HEK293 (cell line): ENCODE data around the gene SLIT1.
A peak's percentile ranks its signal among the peaks of the same experiment; 100 is the strongest.

ENCODE experiments used
- CTCF ChIA-PET: fragments of 350-600 bp; formaldehyde crosslinking; extraction: SDS; loops from one replicate; lab custom pipeline; 2021; ENCODE audit warnings: antibody characterized with exemption; lab: Yijun Ruan, JAX
- POLR2A ChIA-PET: fragments of 300-600 bp; formaldehyde crosslinking; extraction: SDS; loops from one replicate; lab custom pipeline; 2020; ENCODE audit warnings: antibody characterized with exemption, inconsistent platforms; lab: Yijun Ruan, JAX
- H3K27ac ChIP-seq: fragments of 200-500 bp; sonication (Bioruptor generic); 2 replicates; pipeline ENCODE4 v1.5.1; 2014; ENCODE audit warnings: low read depth, low read length, control low read depth, inconsistent platforms; ENCODE audit errors: extremely low read depth
- H3K36me3 ChIP-seq, 2 experiments: fragments of 200-500 bp in 1 of 2; sonication (Bioruptor generic) in 1 of 2; 1 replicate in 1 of 2; 2 replicates in 1 of 2; pipeline ENCODE4 v1.5.1; 2014 to 2017; ENCODE audit warnings: inconsistent platforms in 2 of 2, low read length in 2 of 2; ENCODE audit not compliant: control insufficient read depth in 2 of 2, insufficient read depth in 1 of 2
- H3K4me1 ChIP-seq: fragments of 200-500 bp; sonication (Bioruptor generic); 2 replicates; pipeline ENCODE4 v1.5.1; 2014; ENCODE audit warnings: mild to moderate bottlenecking, low read length, inconsistent platforms; ENCODE audit not compliant: control insufficient read depth, insufficient read depth
- H3K4me3 ChIP-seq: 2 replicates; pipeline ENCODE4 v1.5.1; 2011; ENCODE audit warnings: low read depth, mild to moderate bottlenecking, control low read depth, low read length, moderate library complexity
- H3K9me3 ChIP-seq: fragments of 200-500 bp; sonication (Bioruptor generic); 2 replicates; pipeline ENCODE4 v1.5.1; 2014; ENCODE audit warnings: low read depth, low read length, inconsistent platforms; ENCODE audit not compliant: control insufficient read depth, insufficient read depth
- GLIS1 ChIP-seq: fragments of 450-650 bp; formaldehyde crosslinking; IDR thresholded peaks from 2 replicates; pipeline ENCODE4 v1.5.1; 2016; ENCODE audit warnings: missing biosample characterization, missing genetic modification characterization
- GLIS2 ChIP-seq: fragments of 450-650 bp; formaldehyde crosslinking; IDR thresholded peaks from 2 replicates; pipeline ENCODE4 v1.5.1; 2016; ENCODE audit warnings: missing biosample characterization, missing genetic modification characterization
- KLF7 ChIP-seq: fragments of 450-650 bp; formaldehyde crosslinking; IDR thresholded peaks from 2 replicates; pipeline ENCODE4 v1.5.1; 2016; ENCODE audit warnings: missing biosample characterization, missing genetic modification characterization, borderline replicate concordance
- SP2 ChIP-seq: fragments of 450-650 bp; formaldehyde crosslinking; IDR thresholded peaks from 2 replicates; pipeline ENCODE4 v1.5.1; 2016; ENCODE audit warnings: missing biosample characterization, missing genetic modification characterization
- TCF7L2 ChIP-seq: IDR thresholded peaks from 2 replicates; pipeline ENCODE4 v1.6.1; 2011; ENCODE audit warnings: low read depth, mild to moderate bottlenecking, inconsistent platforms, low read length, moderate library complexity, borderline replicate concordance
- ZBTB1 ChIP-seq: fragments of 450-650 bp; formaldehyde crosslinking; IDR thresholded peaks from 2 replicates; pipeline ENCODE4 v1.5.1; 2016; ENCODE audit warnings: missing biosample characterization, missing genetic modification characterization
- ZNF10 ChIP-seq: fragments of 450-650 bp; formaldehyde crosslinking; IDR thresholded peaks from 2 replicates; pipeline ENCODE4 v1.5.1; 2017; ENCODE audit warnings: missing biosample characterization, missing genetic modification characterization
- ZNF221 ChIP-seq: fragments of 450-650 bp; formaldehyde crosslinking; IDR thresholded peaks from 2 replicates; pipeline ENCODE4 v1.5.1; 2017; ENCODE audit warnings: missing biosample characterization, missing genetic modification characterization, borderline replicate concordance
- ZNF266 ChIP-seq: fragments of 450-650 bp; formaldehyde crosslinking; IDR thresholded peaks from 2 replicates; pipeline ENCODE4 v1.5.1; 2016; ENCODE audit warnings: missing biosample characterization, missing genetic modification characterization, low read depth
- ZNF324 ChIP-seq: fragments of 450-650 bp; formaldehyde crosslinking; IDR thresholded peaks from 2 replicates; pipeline ENCODE4 v1.5.1; 2016; ENCODE audit warnings: missing biosample characterization, missing genetic modification characterization
- ZNF341 ChIP-seq: fragments of 450-650 bp; formaldehyde crosslinking; IDR thresholded peaks from 2 replicates; pipeline ENCODE4; 2016; ENCODE audit warnings: low read depth, missing biosample characterization, missing genetic modification characterization
- ZNF580 ChIP-seq: fragments of 450-650 bp; formaldehyde crosslinking; IDR thresholded peaks from 2 replicates; pipeline ENCODE4 v1.5.1; 2016; ENCODE audit warnings: missing biosample characterization, missing genetic modification characterization
- ZNF621 ChIP-seq: fragments of 450-650 bp; formaldehyde crosslinking; IDR thresholded peaks from 2 replicates; pipeline ENCODE4 v1.5.1; 2017; ENCODE audit warnings: missing biosample characterization, missing genetic modification characterization
- ZNF629 ChIP-seq: fragments of 450-650 bp; formaldehyde crosslinking; IDR thresholded peaks from 2 replicates; pipeline ENCODE4 v1.5.1; 2017; ENCODE audit warnings: missing biosample characterization, missing genetic modification characterization
- ZNF660 ChIP-seq: fragments of 450-650 bp; IDR thresholded peaks from 2 replicates; pipeline ENCODE4 v1.5.1; 2018; ENCODE audit warnings: missing biosample characterization, mild to moderate bottlenecking, missing genetic modification characterization
- ZNF777 ChIP-seq: fragments of 450-650 bp; formaldehyde crosslinking; IDR thresholded peaks from 2 replicates; pipeline ENCODE4 v1.5.1; 2017; ENCODE audit warnings: missing biosample characterization, missing genetic modification characterization, borderline replicate concordance
- ZNF843 ChIP-seq: fragments of 450-650 bp; formaldehyde crosslinking; IDR thresholded peaks from 2 replicates; pipeline ENCODE4 v1.5.1; 2016; ENCODE audit warnings: missing biosample characterization, missing genetic modification characterization
- ZSCAN5A ChIP-seq: fragments of 450-650 bp; formaldehyde crosslinking; IDR thresholded peaks from 2 replicates; pipeline ENCODE4 v1.5.1; 2016; ENCODE audit warnings: missing biosample characterization, missing genetic modification characterization
- TF ChIP-seq, protein P1 (sequence below): fragments of 450-650 bp; formaldehyde crosslinking; IDR thresholded peaks from 2 replicates; pipeline ENCODE4 v1.5.1; 2016; ENCODE audit warnings: missing biosample characterization, missing genetic modification characterization
- TF ChIP-seq, protein P2 (sequence below): fragments of 450-650 bp; formaldehyde crosslinking; IDR thresholded peaks from 2 replicates; pipeline ENCODE4 v1.5.1; 2016; ENCODE audit warnings: missing biosample characterization, missing genetic modification characterization

SLIT1 gene

DNA sequence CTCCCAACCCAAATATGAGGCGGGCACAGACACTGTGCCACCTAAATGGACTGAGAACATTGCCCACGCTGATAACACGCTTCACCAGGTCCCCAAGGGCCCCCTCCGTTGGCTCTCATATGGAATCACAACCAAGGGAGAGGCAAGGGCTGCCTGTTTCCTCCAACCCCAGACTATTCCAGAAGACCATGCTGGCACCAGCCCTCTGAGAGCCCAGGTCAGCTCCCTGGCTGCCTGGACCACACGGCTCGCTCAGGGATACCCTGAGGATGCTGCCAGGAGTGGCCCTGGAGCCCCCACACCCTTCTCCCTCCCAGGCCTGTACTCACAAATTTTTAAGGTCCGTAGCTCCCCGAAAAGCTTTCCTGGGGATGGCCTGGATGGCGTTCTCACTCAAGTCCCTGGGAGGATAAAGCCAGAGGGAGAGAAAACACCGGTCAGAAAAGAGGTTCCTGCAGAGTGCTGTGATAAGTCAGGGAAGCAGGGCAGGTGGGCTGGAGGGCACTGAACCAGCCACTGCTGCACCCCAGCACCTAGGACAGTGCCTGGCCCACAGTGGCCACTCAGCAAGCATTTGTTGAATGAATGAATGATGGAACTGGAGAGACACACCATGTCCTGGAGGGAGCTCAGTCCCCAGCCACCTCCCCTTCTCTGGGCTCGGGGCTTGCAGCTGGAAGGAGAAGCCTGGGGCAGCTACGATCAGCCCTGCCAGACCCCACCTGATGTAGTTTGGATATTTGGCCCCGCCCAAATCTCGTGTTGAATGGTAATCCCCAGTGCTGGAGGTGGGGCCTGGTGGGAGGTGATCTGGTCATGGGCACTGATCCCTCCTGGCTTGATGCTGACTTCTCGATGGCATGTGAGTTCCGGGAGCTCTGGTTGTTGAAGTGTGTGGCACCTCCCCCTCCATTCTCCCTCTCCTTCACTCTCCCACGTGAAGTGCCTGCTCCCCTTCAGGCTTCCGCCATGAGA, 119.8 kb downstream of the SLIT1 start:
- Histone ChIP-seq H3K9me3 (no peaks in the 10 kb centered on the region), H3K36me3 (no peaks in the 10 kb centered on the region), H3K4me1 (no peaks in the 10 kb centered on the region), H3K27ac (no peak overlapping the region), H3K4me3 (no peak overlapping the region)
- ChIA-PET CTCF (interaction anchor here (0.6 to 1.8 kb wide), 10 partner anchors 13 to 449 kb away, joined by 3 to 6 read pairs (median 3); no protein-coding TSS in a partner anchor), POLR2A (no interaction called here)
- TF ChIP-seq ZNF660, result no peak
- TF ChIP-seq GLIS2, result peak; percentile 16; the same call in 1 of the 2 replicates
- no peak for TF ChIP-seq ZNF621
- TF ChIP-seq ZNF629, result no peak
- TF ChIP-seq ZNF221 (tag by site-specific recombination), result no peak
- no peak for TF ChIP-seq KLF7
- TF ChIP-seq, protein P1, sequence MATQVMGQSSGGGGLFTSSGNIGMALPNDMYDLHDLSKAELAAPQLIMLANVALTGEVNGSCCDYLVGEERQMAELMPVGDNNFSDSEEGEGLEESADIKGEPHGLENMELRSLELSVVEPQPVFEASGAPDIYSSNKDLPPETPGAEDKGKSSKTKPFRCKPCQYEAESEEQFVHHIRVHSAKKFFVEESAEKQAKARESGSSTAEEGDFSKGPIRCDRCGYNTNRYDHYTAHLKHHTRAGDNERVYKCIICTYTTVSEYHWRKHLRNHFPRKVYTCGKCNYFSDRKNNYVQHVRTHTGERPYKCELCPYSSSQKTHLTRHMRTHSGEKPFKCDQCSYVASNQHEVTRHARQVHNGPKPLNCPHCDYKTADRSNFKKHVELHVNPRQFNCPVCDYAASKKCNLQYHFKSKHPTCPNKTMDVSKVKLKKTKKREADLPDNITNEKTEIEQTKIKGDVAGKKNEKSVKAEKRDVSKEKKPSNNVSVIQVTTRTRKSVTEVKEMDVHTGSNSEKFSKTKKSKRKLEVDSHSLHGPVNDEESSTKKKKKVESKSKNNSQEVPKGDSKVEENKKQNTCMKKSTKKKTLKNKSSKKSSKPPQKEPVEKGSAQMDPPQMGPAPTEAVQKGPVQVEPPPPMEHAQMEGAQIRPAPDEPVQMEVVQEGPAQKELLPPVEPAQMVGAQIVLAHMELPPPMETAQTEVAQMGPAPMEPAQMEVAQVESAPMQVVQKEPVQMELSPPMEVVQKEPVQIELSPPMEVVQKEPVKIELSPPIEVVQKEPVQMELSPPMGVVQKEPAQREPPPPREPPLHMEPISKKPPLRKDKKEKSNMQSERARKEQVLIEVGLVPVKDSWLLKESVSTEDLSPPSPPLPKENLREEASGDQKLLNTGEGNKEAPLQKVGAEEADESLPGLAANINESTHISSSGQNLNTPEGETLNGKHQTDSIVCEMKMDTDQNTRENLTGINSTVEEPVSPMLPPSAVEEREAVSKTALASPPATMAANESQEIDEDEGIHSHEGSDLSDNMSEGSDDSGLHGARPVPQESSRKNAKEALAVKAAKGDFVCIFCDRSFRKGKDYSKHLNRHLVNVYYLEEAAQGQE (tag by site-specific recombination), result peak; percentile 86
- TF ChIP-seq, protein P2, sequence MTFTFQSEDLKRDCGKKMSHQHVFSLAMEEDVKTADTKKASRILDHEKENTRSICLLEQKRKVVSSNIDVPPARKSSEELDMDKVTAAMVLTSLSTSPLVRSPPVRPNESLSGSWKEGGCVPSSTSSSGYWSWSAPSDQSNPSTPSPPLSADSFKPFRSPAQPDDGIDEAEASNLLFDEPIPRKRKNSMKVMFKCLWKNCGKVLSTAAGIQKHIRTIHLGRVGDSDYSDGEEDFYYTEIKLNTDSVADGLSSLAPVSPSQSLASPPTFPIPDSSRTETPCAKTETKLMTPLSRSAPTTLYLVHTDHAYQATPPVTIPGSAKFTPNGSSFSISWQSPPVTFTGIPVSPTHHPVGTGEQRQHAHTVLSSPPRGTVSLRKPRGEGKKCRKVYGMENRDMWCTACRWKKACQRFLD (tag by site-specific recombination), result no peak
- TF ChIP-seq ZNF324 (tag by site-specific recombination), result no peak
- TF ChIP-seq ZNF10 (tag by site-specific recombination), result no peak
- no peak for TF ChIP-seq ZNF843 (tag by site-specific recombination)
- no peak for TF ChIP-seq ZNF266 (tag by site-specific recombination)
- TF ChIP-seq ZSCAN5A, result no peak
- TF ChIP-seq SP2, result no peak
- peak; percentile 74 for TF ChIP-seq GLIS1 (tag by site-specific recombination)
- no peak for TF ChIP-seq ZBTB1 (tag by site-specific recombination)
- TF ChIP-seq ZNF777 (tag by site-specific recombination), result no peak
- TF ChIP-seq ZNF580 (tag by site-specific recombination), result no peak
- no peak; the same call in 1 of the 2 replicates for TF ChIP-seq ZNF341 (tag by site-specific recombination)
- TF ChIP-seq TCF7L2, result no peak
